Psoas muscle (tissue), 8 donors: ENCODE data around the gene GINS3. TPM values are rescaled to one million over a fixed set of nuclear protein-coding genes. Genes with fewer than 3 reads are reported as not detected.

ENCODE experiments used
- ATAC-seq, 4 donors: fragments of 200-7000 bp; cut with Tn5 transposase; one replicate each; pipeline ENCODE4 v1.9.1; 2020; ENCODE audit warnings: moderate library complexity in 3 of 4, mild to moderate bottlenecking in 2 of 4
- DNase-seq, 2 donors: peaks; one replicate each; pipeline ENCODE4 v3.0.0-alpha.2; 2020
- H3K27ac ChIP-seq: fragments of 200-600 bp; one replicate; pipeline ENCODE4 v1.8.0; 2022
- H3K27me3 ChIP-seq, 3 donors: fragments of 200-600 bp in 1 of 3; one replicate each; pipeline versions ENCODE4 v1.6.1 to v1.8.0; 2013 to 2022; ENCODE audit warnings: low read length in 2 of 3, mild to moderate bottlenecking in 2 of 3, moderate library complexity in 1 of 3; ENCODE audit not compliant: insufficient read depth in 3 of 3
- H3K36me3 ChIP-seq, 2 donors: fragments of 200-600 bp in 1 of 2; one replicate each; pipeline versions ENCODE4 v1.6.1 to v1.8.0; 2013 to 2022; ENCODE audit warnings: low read depth in 1 of 2, mild to moderate bottlenecking in 1 of 2, moderate library complexity in 1 of 2; ENCODE audit not compliant: insufficient read depth in 1 of 2
- H3K4me1 ChIP-seq: fragments of 200-600 bp; one replicate; pipeline ENCODE4 v1.8.0; 2022
- H3K4me3 ChIP-seq: fragments of 200-600 bp; one replicate; pipeline ENCODE4 v1.8.0; 2022; ENCODE audit warnings: mild to moderate bottlenecking
- H3K9me3 ChIP-seq: fragments of 200-600 bp; one replicate; pipeline ENCODE4 v1.8.0; 2022
- WGBS, 3 donors: extraction: QIAGEN DNeasy Blood & Tissue Kit; methylation state at CpG; one replicate each; pipeline versions ENCODE4 v1.1.6 to v1.1.7; 2013; 5-methylcytosine and 5-hydroxymethylcytosine counted together
- intact Hi-C, 2 donors: fragments of 100-400 bp; cut with DNase I; formaldehyde crosslinking; loops; one replicate each; pipeline versions ENCODE4 v1.11.0 to v1.14.2; 2022
- polyA plus RNA-seq, 3 donors: library from polyadenylated mRNA; stranded (reverse); fragments of 200-250 nt; gene quantifications; one replicate each; pipeline ENCODE4 v1.2.3, GENCODE V29; 2013
- total RNA-seq, 4 donors: library from RNA; stranded (reverse); fragmentation: NEBNext Ultra II Directional in 2 of 4; extraction: Animal tissue kit (Norgen Biotek cat#: 25700) in 2 of 4; gene quantifications; one replicate each; pipeline versions ENCODE4 v1.2.1 to v1.2.4, GENCODE V29; 2021 to 2023
- TF ChIP-seq, protein P1 (sequence below): fragments of 200-600 bp; IDR thresholded peaks from one replicate; pipeline ENCODE4 v1.8.0; 2022; ENCODE audit warnings: antibody characterized with exemption
- donor health status: healthy with polysubstance abuse.
- donor health status: DM: no; HTN: no; CAD: no; lungs with moderate emphysema.
- donor health status: Bipolar disorder and iron deficiency.
- donor health status: healthy.
- donor health status: DM: yes; HTN: yes; CAD: no.
- donor health status: DM: no; HTN: no; CAD: no.
- donor health status: DM: no; HTN: no; CAD: no.
- donor health status: DM: yes; HTN: yes; CAD: no.

Gene GINS3
- total and polyA plus RNA-seq, 7 donors, result 0.86 to 2.2 (median 1.2) TPM

DNA sequence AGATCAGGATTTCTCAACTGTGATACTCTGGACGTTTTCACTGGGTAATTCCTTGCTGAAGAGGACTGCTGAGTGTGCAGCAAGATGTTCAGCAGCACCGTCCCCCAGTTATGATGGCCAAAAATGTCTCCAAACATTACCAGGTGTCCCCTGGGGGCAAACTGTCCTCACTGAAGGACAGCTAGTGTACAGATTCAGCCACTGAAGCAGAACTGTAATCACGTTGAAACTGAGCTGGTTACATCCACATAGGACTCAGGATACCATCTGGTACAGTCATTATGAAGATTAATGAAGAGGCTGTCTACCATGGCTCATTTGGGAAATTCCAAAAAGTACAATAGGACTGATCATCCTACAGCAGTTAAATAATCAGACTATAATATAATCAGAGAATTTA is 43.3 kb upstream of the GINS3 start:
- Histone ChIP-seq H3K4me3 (no peak overlapping the region), H3K36me3 (no peaks in the 10 kb centered on the region), H3K27me3 (peaks cover 0 to 6% (median 0%) of the 10 kb centered on the region in 3 donors), H3K27ac (no peak overlapping the region), H3K9me3 (no peaks in the 10 kb centered on the region), H3K4me1 (no peaks in the 10 kb centered on the region)
- no peak for ATAC-seq
- DNase-seq, result no peak
- TF ChIP-seq, protein P1, sequence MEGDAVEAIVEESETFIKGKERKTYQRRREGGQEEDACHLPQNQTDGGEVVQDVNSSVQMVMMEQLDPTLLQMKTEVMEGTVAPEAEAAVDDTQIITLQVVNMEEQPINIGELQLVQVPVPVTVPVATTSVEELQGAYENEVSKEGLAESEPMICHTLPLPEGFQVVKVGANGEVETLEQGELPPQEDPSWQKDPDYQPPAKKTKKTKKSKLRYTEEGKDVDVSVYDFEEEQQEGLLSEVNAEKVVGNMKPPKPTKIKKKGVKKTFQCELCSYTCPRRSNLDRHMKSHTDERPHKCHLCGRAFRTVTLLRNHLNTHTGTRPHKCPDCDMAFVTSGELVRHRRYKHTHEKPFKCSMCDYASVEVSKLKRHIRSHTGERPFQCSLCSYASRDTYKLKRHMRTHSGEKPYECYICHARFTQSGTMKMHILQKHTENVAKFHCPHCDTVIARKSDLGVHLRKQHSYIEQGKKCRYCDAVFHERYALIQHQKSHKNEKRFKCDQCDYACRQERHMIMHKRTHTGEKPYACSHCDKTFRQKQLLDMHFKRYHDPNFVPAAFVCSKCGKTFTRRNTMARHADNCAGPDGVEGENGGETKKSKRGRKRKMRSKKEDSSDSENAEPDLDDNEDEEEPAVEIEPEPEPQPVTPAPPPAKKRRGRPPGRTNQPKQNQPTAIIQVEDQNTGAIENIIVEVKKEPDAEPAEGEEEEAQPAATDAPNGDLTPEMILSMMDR, result no peak
- 14 to 25% (median 16%) methylated on average over 3 of the region's 3 CpGs for WGBS, 3 donors
- intact Hi-C loops, result no loop called here

DNA sequence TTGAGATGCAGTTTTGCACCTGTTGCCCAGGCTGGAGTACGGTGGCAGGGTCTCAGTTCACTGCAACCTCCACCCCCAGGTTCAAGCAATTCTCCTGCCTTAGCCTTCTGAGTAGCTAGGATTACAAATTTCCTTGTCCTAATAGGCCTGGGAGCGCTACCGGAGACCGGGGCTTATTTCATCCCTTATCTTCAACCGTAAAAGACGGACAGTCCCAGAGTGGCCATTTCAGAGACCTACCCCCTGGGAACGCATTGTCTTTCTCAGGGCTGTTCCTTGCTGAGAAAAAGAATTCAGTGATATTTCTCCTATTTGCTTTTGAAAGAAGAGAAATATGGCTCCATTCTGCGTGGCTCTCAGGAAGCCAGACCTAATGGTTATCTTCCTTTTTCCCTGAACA is 39.6 kb upstream of the GINS3 start:
- Histone ChIP-seq H3K27ac (no peak overlapping the region), H3K27me3 (peaks cover 0 to 2% (median 0%) of the 10 kb centered on the region in 3 donors), H3K9me3 (no peaks in the 10 kb centered on the region), H3K36me3 (no peaks in the 10 kb centered on the region), H3K4me3 (no peak overlapping the region), H3K4me1 (no peaks in the 10 kb centered on the region)
- intact Hi-C loops, result no loop called here
- 72 to 76% (median 73%) methylated on average over 8 of the region's 8 CpGs for WGBS, 3 donors
- DNase-seq, result no peak
- TF ChIP-seq, protein P1, result no peak
- ATAC-seq, result no peak

GRCh38 chr16:58360041-58360634 is 32.1 kb upstream of the GINS3 start:
- no peaks in the 10 kb centered on the region for H3K36me3 ChIP-seq
- no peaks in the 10 kb centered on the region for H3K4me1 ChIP-seq
- ATAC-seq (no peak), DNase-seq (no peak)
- intact Hi-C loops, result no loop called here
- TF ChIP-seq, protein P1, result no peak
- H3K27me3 ChIP-seq, result no peaks in the 10 kb centered on the region
- peaks cover 14% of the 10 kb centered on the region for H3K9me3 ChIP-seq
- H3K4me3 ChIP-seq, result no peak overlapping the region
- no peak overlapping the region for H3K27ac ChIP-seq

DNA sequence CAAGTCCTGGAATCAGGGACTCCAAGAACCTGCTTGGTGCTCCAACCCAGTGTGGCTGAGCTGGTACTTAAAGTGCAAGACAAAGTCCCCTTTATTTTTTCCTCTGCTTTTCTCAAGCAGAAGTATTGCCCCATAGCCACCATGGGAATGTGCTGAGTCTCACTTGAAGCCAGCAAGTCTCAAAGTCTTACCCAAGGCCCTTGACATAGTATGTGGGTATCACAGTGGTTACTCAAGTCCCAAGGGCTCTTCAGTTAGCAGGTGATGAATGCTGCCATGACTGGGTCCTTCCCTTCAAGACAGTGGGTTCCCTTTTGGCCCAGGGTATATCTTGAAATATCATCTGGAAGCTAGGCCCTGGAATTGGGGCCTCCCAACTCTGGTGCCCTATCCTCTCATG is 30.5 kb upstream of the GINS3 start:
- no peak for ATAC-seq
- Histone ChIP-seq H3K4me1 (no peaks in the 10 kb centered on the region), H3K27me3 (no peaks in the 10 kb centered on the region), H3K27ac (no peak overlapping the region), H3K4me3 (no peak overlapping the region), H3K9me3 (peaks cover 14% of the 10 kb centered on the region), H3K36me3 (no peaks in the 10 kb centered on the region)
- no peak for DNase-seq
- TF ChIP-seq, protein P1, result no peak
- intact Hi-C loops, result no loop called here

GRCh38 chr16:58363746-58364393 is 28.4 kb upstream of the GINS3 start:
- no peak overlapping the region for H3K4me3 ChIP-seq
- 79 to 91% (median 85%) methylated on average over 3 of the region's 3 CpGs for WGBS, 3 donors
- peaks cover 14% of the 10 kb centered on the region for H3K9me3 ChIP-seq
- peaks cover 0 to 3% (median 0%) of the 10 kb centered on the region in 3 donors for H3K27me3 ChIP-seq
- DNase-seq (no peak), ATAC-seq (no peak)
- TF ChIP-seq, protein P1, result no peak
- H3K36me3 ChIP-seq, result no peaks in the 10 kb centered on the region
- intact Hi-C loops, result no loop called here
- H3K4me1 ChIP-seq, result no peaks in the 10 kb centered on the region
- H3K27ac ChIP-seq, result no peak overlapping the region
